ENCODE measurements around the gene SERPINA6. TPM values are rescaled to one million over a fixed set of nuclear protein-coding genes. Genes with fewer than 3 reads are reported as not detected.

The SERPINA6 gene
- total RNA-seq, 1 donor from 2014 or later = not detected

DNA sequence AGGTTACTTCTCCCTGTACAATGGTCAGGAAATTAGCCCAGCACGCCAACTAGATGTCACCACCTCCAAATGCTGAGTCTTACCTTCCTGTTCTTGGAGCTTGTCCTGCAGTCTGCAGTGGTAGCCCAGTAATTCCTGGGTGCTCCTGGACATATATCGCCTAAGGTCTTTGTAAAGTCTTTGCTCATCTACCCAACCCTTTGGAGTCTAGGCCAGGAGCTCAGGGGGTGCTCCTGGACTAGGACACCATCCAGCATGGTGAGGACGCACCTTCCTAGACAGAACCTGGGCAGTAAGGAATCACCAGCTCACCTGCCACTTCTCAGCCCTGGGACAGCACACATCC is 30.6 kb downstream of the SERPINA6 start:
- no peak overlapping the region for H3K4me3 ChIP-seq
- ATAC-seq = no peak
- H3K27ac ChIP-seq = no peak overlapping the region
- no peaks in the 10 kb centered on the region for H3K9me3 ChIP-seq
- no peak for DNase-seq
- no peaks in the 10 kb centered on the region for H3K36me3 ChIP-seq
- TF ChIP-seq, protein P1, sequence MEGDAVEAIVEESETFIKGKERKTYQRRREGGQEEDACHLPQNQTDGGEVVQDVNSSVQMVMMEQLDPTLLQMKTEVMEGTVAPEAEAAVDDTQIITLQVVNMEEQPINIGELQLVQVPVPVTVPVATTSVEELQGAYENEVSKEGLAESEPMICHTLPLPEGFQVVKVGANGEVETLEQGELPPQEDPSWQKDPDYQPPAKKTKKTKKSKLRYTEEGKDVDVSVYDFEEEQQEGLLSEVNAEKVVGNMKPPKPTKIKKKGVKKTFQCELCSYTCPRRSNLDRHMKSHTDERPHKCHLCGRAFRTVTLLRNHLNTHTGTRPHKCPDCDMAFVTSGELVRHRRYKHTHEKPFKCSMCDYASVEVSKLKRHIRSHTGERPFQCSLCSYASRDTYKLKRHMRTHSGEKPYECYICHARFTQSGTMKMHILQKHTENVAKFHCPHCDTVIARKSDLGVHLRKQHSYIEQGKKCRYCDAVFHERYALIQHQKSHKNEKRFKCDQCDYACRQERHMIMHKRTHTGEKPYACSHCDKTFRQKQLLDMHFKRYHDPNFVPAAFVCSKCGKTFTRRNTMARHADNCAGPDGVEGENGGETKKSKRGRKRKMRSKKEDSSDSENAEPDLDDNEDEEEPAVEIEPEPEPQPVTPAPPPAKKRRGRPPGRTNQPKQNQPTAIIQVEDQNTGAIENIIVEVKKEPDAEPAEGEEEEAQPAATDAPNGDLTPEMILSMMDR (IDR thresholded peaks at IDR 0.05) = no peak
- H3K4me1 ChIP-seq = no peaks in the 10 kb centered on the region
- intact Hi-C loops (cut with DNase I) = no loop called here
- no peaks in the 10 kb centered on the region for H3K27me3 ChIP-seq

DNA sequence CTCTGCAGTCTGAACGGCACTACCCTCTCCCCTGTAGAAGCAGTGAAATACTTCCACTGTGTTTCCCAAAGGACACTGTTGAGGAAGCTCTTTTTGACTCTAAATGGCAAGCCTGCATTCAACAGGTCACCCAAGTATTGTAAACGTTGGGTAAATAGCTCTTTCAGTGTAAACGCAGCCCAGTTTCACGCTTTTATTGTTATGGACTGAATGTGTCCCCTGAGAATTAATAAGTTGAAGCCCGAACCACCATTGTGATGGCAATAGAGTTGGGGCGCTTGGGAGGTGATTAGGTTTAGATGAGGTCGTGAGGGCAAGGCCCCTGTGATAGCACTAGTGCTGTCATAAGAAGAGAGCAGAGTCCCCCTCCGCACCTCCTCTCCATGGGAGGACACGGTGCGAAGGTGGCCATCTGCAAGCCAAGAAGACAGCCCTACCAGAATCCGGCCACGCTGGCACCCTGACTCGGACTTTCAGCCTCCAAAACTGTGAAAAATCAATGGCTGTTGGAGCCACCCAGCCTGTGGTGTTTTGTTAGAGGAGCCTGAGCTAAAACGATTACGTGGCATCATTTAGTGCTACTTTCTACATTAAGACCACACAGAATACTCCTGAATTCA is 31.1 kb downstream of the SERPINA6 start:
- TF ChIP-seq, protein P1 (IDR thresholded peaks at IDR 0.05) = no peak
- H3K36me3 ChIP-seq = no peaks in the 10 kb centered on the region
- DNase-seq (no peak), ATAC-seq (no peak)
- no peak overlapping the region for H3K27ac ChIP-seq
- intact Hi-C loops (cut with DNase I) = no loop called here
- H3K4me3 ChIP-seq = no peak overlapping the region
- no peaks in the 10 kb centered on the region for H3K9me3 ChIP-seq
- no peaks in the 10 kb centered on the region for H3K4me1 ChIP-seq
- H3K27me3 ChIP-seq = no peaks in the 10 kb centered on the region

DNA sequence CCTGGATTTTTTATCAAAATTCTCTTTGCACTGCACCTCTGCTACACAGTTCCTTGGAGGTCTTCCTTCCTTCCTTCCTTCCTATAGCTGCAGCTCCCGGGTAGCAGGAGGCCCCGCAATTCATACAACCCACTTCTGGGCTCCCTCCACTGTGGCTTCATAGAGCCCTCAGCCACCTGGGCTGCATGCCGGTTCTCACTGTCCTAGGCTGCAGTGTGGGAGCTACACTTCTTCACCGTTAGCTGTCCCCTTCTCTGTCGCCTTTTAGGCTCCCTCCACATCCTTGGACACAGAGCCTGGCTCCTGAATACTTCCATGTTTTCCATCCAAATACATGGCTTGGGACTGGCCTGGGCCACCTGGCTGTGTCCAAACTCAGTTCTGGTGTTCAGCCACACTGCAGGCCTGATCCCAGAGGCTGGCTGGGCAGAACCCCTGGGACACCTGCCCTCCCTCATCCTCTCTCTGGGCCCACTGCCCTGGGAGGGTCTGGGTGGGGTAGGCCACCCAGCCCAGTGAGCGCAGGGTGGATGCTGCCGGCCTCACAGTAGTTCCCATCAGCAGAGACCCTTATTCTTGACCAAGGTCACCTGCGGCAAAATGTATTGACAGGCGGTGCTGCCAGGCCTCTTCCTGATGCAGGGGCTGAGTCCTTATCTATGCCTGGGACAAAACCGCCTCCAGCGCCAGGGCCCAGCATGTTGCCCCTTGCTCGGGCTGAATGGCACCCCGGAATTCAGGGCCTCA is 31.8 kb downstream of the SERPINA6 start:
- DNase-seq (no peak), ATAC-seq (peak; percentile 26)
- no peak overlapping the region for H3K27ac ChIP-seq
- no peaks in the 10 kb centered on the region for H3K9me3 ChIP-seq
- H3K27me3 ChIP-seq = no peaks in the 10 kb centered on the region
- no peaks in the 10 kb centered on the region for H3K36me3 ChIP-seq
- no peaks in the 10 kb centered on the region for H3K4me1 ChIP-seq
- H3K4me3 ChIP-seq = no peak overlapping the region
- intact Hi-C loops (cut with DNase I) = no loop called here
- TF ChIP-seq, protein P1 (IDR thresholded peaks at IDR 0.05) = no peak

DNA sequence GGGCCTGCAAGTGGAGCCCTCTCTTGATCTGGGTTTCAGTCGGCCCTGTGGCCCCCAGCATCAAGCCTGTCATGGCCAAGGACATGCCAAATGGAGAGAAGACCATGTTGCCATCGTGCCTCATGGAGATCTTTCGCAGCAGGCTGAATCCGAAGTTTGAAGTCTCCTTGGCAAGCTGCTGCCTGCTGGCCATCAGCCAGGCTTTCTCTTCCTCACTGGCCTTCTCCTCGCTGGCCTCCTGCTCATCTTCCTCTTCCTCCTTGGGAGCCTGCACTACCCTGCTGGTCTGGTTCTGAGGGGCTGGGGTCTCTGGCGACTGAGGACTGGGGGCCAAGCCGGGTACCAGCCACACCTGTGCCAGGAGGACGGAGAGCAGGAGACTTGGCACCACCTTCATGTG is 32.9 kb downstream of the SERPINA6 start:
- DNase-seq (no peak), ATAC-seq (no peak)
- Histone ChIP-seq H3K36me3 (no peaks in the 10 kb centered on the region), H3K4me3 (no peak overlapping the region), H3K4me1 (no peaks in the 10 kb centered on the region), H3K9me3 (no peaks in the 10 kb centered on the region), H3K27me3 (no peaks in the 10 kb centered on the region), H3K27ac (no peak overlapping the region)
- TF ChIP-seq, protein P1 (IDR thresholded peaks at IDR 0.05) = no peak
- intact Hi-C loops (cut with DNase I) = no loop called here

- no peaks in the 10 kb centered on the region for H3K36me3 ChIP-seq
- TF ChIP-seq, protein P1 (IDR thresholded peaks at IDR 0.05) = no peak
- no peak overlapping the region for H3K27ac ChIP-seq
- H3K4me1 ChIP-seq = no peaks in the 10 kb centered on the region
- H3K27me3 ChIP-seq = no peaks in the 10 kb centered on the region
- H3K4me3 ChIP-seq = no peak overlapping the region
- no peak for ATAC-seq
- DNase-seq = no peak
- no peaks in the 10 kb centered on the region for H3K9me3 ChIP-seq
- intact Hi-C loops (cut with DNase I) = no loop called here
Observed at GRCh38 chr14:94288610-94289465, 34.3 kb downstream of the SERPINA6 start.

Measured in upper lobe of right lung (tissue), 1 donor.